ENCODE data around the gene TCEAL4.
A peak's percentile ranks its signal among the peaks of the same experiment; 100 is the strongest.
"Not testable (repeated sequence)": the region's sequence is repeated elsewhere in the genome, so short reads cannot be mapped to it uniquely, and the experiment has no call there.

TCEAL4 gene

DNA sequence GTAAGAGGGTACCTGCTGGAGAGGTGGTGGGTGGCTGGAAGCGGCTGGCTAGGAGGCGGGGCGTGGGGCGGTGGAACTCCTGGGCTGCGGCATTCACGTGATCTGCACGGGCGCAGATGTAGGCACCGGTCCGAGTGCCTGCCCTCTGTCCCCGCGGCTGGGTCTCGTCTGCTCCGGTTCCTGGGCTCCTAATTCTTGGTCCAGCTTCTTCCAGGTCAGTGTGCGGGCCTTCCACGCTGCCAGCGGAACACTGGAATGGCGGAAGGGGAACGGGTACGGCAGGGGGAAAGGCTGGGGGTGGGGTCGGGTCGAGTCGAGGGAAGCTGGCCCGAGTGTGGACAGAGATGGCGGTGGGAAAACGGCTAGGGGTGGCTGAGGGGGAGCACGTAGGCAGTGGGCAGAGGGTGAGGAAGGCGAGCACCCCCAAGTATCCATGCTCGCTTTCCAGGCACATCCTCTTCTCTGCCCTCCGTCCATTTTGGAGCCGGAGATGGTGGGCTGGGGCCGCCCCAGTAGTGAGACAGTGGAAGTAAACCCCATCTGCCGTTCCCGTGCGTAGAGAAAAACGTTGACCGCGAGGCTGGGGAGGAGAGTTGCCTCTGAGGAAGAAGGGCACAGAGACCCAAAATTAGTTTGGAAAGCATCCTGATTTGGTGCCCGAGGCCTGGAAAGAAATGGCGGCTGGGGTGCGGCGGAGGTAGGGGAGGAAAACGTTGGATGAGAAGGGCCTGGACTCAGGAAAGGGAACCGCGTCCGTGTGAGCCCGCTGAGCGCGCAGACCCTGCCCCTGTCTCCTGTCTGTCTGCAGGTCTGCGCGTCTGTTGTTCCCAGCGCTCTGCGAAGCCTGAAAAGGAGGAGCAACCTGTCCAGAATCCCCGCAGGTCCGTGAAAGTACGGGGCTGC, at the start of gene TCEAL4:
Gene TCEAL4, plus strand, starts transcription at position 105 of the 903 bp plus-strand sequence. CDS start 1,161 bp downstream, outside the sequence.
- DNase-seq: peak; percentile 44

DNA sequence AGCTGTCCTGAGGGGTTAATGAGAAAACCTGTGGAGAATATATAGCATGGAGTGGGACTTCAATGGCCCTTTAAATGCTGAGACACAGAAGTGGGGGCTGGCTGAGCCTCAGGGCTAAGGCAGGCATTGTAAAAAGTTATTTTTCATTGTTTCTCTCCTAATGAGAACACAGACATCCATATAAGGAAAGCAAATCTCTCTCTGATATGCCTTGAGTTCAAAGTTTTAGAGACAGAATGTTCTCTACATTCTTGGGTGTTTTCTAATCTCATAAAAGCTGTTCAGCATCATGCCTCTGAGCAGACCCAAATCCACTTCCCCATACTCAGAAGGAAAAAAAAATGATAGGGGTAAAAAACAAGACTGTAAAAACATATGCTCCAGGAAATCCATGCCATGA, 49.2 kb upstream of the TCEAL4 start:
- DNase-seq: no peak

DNA sequence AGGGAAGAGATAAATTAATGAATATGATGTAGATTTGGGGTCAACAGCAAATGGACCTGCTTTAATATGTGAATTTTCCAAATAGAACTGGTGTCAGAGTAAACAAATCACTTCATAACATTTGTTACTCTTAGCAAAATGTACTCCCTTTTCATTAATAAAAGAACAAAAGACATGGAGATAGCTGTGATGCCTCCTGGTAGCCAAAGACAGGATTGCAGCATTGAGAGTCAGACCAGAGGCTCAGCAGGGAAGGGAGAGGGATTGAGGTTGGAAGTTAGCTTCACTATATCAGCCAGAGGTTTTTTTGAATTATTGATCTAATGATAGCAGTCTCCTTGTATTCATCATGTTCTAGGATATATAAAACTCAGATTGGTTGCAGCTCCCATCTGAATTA, 48.6 kb upstream of the TCEAL4 start:
- no peak for DNase-seq

GRCh38 chrX:103537871-103538387, 47.4 kb upstream of the TCEAL4 start:
- no peak for DNase-seq

- DNase-seq: no peak
Measured at GRCh38 chrX:103538728-103539127, 46.6 kb upstream of the TCEAL4 start.

- no peak for DNase-seq
Measured at GRCh38 chrX:103539695-103540094, 45.6 kb upstream of the TCEAL4 start.

GRCh38 chrX:103540145-103540544, 45.2 kb upstream of the TCEAL4 start:
- DNase-seq: no peak

- DNase-seq: no peak
Measured at GRCh38 chrX:103549916-103550315, 35.4 kb upstream of the TCEAL4 start.

DNA sequence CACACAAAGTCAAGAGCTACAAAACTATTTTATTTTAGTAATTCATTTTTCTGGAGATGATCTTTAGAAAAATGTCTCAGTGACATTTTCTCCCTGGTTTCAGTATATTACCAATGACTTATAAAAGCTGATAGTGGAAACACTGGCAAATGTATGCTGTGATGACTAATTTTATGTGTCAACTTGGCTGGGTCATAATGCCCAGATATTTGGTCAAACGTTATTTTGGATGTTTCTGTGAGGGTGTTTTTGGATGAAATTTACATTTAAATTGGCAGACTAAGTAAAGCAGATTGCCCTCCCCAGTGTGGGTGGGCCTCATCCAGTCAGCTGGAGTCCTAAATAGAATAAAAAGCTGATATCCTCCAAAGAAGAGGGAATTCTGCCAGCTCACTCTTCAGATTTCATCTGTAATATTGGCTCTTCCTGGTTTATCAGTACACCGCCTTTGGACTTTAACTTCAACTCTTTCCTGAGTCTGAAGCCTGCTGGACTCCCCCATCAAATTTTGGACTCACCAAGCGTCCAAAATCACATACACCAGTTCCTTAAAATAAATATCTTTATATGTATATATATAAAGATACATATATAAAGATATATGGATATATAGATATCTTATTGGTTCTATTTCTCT, 34.8 kb upstream of the TCEAL4 start:
- no peak for DNase-seq

- no peak for DNase-seq
Measured at GRCh38 chrX:103552236-103552635, 33.1 kb upstream of the TCEAL4 start.

DNA sequence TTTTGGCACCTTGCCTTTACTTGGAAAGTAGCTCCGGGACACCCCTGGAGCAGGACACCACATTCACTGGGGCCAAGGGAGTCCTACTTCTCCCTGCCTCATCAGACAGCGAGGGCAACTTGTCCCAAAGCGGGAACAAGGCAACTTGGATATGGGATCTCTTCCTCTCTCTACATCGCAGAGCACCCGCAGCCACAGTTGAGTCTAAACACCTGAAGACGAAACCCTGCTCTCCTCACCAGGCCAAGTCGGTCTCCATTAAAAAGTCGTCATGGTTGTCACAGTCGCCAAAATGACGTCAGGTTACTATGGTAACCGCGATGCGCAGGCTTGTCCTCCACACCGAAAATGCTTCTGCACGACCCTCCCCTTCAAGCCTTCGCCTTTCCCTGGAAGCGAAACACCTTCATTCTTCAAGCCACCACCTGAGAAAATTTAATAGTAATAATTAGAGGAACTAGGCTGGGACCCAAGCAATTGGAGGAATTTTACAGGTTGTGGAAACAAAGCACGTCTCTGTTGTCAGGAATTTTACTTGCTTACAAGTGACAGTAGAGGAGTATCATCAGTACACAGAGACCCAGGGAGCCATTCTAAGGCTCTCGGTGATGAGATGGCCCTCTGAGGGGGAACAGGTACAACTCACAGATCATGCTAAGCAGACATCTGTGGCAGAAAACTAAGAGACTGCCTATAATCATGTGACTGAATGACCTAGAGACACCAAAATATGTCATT, 30.5 kb upstream of the TCEAL4 start:
- peak; percentile 49 for DNase-seq

GRCh38 chrX:103556963-103557612, 28.2 kb upstream of the TCEAL4 start:
- DNase-seq: no peak

DNA sequence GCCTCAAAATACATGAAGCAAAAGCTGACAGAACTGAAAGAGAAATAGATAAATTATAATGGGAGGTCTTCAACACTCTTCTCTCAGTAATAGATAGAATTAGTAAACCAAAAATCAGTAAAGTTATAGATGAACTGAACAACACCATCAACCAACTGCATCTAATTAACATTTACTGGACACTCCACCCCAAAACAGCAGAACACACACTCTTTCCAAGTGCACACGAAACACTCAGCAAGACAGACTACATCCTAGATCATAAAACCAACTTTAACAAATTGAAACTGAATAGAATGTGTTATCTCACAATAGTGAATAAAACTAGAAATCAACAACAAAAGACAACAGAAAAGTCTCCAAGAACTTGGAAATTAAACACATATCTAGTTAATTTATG, 25.1 kb upstream of the TCEAL4 start:
- no peak for DNase-seq

DNA sequence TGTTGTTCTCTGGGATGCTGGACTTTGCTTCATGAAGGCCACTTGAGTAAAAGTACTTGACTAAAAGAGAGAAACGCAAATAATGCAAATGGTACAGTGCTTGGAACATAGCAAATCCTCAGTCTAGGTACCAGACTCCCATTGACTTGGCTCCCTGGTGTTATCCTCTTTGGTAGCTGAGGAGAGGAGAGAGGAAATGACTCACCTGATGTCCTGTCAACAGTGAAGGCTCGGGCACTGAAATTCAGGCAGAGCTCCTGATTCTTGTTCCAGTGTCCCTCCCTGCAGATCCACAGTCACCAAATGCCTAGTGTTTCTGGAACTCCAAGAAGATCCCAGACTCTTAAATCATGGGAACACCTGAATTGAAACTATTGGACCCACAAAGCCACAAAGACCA, 22.5 kb upstream of the TCEAL4 start:
- DNase-seq: no peak

- no peak for DNase-seq
Measured at GRCh38 chrX:103565197-103565596, 20.1 kb upstream of the TCEAL4 start.

GRCh38 chrX:103565752-103566151, 19.6 kb upstream of the TCEAL4 start:
- no peak for DNase-seq

- DNase-seq: no peak
Measured at GRCh38 chrX:103571121-103571520, 14.2 kb upstream of the TCEAL4 start.

- no peak for DNase-seq
Measured at GRCh38 chrX:103571726-103572125, 13.6 kb upstream of the TCEAL4 start.

- DNase-seq: no peak
Measured at GRCh38 chrX:103573202-103573601, 12.1 kb upstream of the TCEAL4 start.

DNA sequence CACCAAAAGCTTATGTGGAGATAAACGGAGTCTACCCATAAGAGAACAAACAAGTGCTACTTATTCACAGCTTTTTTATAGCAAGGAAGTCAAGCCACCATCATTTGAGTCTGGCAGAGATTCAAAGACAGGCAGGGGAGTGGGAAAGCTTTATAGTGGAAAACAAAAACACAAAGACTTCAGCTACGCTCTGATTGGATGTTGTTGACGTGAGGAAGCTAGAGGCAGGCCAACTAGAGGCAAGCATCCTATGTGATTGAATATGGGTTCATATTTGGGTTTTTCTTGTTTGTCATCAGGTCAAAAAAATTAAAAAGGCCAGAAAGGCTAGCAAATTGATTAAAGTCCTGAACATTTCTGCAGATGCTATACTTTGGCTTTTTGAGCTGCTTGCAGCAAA, 719 bp upstream of the TCEAL4 start:
- DNase-seq: no peak

DNA sequence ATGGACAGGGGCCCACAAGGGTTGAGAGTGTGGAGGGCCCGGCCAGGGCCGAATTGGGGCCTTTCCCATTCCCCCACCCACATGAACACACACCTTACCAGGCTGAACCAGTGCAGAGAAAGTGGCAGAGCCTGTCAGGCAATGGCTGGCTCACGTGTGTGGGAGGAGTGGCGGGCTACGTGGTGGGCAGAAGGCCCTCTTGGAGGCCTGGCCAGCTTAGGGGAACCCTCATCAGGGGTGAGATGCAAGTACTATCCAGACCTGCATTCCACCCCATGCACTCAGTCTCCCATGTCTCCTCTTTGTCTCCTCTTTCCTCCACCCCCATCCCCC, 965 bp downstream of the TCEAL4 start:
- DNase-seq: no peak

- no peak for DNase-seq
Measured at GRCh38 chrX:103586659-103587058, 1.3 kb downstream of the TCEAL4 start.

DNA sequence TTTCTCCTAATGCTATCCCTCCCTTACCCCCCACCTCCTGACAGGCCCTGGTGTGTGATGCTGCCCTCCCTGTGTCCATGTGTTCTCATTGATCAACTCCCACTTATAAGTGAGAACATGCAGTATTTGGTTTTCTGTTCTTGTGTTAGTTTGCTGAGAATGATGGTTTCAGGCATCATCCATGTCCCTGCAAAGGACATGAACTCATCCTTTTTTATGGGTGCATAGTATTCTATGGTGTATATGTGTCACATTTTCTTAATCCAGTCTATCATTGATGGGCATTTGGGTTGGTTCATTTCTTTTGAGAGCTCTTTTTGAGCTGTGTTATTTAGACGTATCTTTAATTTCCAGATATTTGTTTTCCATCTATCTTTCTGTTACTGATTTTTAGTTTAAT, 7.0 kb downstream of the TCEAL4 start:
- DNase-seq: not testable (repeated sequence)
